NCI-H1436 (cell line): ENCODE data around the gene CPEB3.
"Not testable (repeated sequence)": the region's sequence is repeated elsewhere in the genome, so short reads cannot be mapped to it uniquely, and the experiment has no call there.

Source experiments
- DNase-seq: peaks from one replicate; lab custom pipeline; 2025; lab: John Stamatoyannopoulos, UW

CPEB3 gene

DNA sequence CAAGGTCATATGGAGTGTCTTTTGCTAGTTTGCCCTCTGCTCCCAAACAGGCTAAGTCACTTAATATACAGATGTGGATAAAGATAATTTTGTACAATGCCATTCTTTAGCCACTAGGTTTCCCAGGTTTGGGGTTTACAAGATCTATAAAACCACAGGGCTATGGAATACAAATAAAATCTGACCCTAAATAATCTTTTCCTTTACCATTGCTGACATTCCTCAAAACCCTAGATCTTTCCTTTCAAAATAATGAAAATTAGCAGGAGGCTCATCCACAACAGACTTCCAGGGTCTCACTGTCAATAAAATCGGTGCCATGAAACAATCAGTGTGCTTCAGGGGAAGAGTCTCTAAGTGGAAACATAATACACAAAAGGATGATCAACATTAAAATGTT lies 148.4 kb downstream of the CPEB3 start:
- no peak for DNase-seq

DNA sequence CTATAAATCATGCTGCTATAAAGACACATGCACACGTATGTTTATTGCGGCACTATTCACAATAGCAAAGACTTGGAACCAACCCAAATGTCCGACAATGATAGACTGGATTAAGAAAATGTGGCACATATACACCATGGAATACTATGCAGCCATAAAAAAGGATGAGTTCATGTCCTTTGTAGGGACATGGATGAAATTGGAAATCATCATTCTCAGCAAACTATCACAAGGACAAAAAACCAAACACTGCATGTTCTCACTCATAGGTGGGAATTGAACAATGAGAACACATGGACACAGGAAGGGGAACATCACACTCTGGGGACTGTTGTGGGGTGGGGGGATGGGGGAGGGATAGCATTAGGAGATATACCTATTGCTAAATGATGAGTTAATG lies 149.7 kb downstream of the CPEB3 start:
- DNase-seq = not testable (repeated sequence)

DNA sequence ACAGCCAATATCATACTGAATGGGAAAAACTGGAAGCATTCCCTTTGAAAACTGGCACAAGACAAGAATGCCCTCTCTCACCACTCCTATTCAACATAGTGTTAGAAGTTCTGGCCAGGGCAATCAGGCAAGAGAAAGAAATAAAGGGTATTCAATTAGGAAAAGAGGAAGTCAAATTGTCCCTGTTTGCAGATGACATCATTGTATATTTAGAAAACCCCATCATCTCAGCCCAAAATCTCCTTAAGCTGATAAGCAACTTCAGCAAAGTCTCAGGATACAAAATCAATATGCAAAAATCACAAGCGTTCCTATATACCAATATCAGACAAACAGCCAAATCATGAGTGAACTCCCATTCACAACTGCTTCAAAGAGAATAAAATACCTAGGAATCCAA lies 156.8 kb downstream of the CPEB3 start:
- not testable (repeated sequence) for DNase-seq

DNA sequence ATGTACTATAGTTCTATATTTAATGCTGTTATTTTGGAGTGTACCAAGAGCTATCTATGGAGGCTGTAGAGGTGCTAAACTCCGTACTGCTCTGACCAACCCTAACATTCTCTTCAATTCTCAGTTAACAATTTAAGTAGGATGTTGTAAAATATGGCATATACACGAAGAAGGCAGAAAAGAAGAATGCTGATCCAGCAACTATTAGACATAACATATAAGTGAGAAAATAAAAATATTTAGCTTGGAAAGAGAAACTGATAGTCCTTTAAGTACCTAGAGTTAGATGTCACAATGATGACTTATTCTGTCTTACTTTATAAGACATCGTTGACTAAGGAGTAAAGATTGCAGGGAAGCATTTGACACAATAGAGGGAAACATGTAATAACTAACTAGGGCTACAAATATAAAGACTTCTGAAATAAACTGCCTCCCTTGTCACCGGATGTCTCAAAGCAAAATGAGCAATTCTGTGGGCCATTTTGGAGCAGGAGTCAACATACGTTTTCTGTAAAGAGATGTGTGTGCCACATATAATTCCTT lies 159.5 kb downstream of the CPEB3 start:
- no peak for DNase-seq

DNA sequence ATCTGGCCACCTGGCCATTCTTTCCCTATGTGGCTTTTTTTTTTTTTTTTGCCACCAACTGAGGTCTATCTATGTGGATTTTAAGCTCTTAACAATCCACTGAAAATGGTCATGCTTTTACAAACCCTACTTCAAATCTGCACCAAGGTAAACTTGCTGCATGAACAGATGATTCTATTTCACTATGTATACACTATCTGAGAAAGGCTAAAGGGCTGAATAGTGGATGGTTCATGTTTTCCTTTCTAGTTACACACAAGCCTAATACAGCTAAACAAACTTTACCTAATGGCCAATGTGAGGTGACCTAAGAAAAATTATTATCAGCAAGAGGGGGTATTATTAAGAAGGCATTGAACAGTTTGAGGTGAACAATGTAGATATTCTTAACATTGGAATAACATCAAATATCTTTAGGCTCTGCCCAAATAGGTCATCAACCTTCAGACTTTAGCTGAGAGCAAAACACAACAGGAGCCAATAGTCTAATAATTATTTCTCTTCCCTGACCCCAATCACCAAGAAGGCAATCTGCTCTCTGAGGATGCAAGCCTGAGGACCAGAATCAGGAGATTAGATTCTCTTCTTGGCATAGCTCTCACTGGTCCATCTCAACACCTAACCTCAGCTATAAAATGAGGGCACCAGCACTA lies 160.1 kb downstream of the CPEB3 start:
- DNase-seq = no peak

DNA sequence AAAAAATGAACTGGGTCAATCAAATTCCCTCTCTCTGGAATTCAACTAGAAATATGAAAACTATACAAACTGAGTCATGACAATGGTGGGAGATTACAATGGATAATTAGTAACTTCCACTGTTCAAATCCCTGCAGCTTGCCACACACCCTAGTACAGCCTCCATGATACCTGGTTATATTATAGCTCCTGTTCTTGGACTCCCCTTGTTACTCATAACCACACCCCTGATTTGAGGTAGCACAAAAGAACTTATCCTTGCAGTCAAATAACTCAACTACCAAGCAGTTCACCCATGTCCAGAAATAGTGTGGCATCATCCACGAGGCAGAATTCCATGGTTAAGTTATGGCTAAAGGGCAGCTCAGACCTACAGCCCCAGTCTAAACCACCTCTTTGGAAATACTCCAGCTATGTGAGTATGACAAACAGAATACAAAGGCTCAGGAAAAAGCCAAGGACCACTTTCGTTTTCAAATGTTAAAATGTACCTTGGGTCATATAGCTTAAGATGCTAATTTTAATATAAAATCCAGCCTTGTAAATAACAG lies 164.7 kb downstream of the CPEB3 start:
- DNase-seq = no peak

DNA sequence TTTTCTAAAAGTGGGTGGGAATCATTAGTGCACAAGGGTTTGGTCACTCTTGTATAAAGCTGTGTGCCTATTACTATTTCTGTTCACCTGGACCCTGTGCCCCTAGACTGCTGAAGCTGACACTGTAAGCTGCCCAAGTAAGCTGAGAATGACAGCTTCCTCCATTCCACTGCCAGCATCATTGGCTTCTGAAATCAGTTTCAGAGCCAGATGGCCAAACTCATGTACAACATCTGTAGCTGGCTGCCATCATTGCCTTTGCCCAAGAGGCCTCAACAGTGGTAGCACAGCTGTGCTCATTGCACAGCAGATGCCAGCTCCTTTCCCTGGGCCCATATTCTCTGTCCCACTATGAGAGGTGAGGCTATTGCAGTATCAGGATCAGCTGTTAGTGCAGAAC lies 165.7 kb downstream of the CPEB3 start:
- DNase-seq = no peak

DNA sequence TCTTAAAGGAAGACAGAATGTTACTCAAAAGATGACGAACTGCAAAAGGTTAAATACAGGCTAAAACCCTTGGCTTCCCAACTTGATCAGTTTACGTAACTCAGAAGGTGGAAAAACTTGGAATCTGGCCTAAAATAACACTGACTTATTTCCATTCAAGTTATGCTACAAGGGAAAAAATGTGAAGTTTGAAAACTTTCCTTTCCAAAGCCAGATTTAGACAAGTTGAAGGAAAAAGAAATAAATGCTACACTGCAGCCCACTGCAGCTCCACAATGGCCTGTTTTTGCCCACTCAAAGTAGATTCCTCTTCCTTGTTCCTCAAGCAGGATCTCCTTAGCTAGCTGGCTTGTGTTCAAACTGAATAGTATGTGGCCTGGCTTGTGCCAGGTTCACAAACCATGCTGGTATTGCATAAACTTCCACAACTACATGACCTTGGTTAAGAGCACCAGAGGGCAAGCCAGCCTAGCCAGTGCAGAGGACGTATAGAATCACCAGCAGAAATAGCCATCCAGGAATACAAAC lies 166.2 kb downstream of the CPEB3 start:
- no peak for DNase-seq

DNA sequence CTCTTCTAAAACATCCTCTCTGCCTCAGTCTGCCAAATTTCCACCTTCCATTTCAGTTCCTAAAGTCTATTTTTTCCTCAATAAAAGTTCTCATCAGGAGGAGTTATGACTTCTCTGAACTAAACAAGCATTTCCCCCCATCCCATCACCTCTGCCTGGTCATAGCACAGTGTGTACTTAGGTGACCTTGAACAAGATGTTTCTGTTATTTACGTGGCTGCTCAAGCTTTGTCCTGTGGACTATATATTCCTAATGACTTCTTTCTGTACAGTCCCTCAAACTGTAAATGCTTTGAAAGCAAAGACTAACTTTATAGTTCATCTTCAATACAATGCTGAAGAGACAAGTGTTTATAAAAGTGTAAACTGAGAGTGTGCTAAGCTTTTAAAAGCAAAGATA lies 166.9 kb downstream of the CPEB3 start:
- DNase-seq = no peak

DNA sequence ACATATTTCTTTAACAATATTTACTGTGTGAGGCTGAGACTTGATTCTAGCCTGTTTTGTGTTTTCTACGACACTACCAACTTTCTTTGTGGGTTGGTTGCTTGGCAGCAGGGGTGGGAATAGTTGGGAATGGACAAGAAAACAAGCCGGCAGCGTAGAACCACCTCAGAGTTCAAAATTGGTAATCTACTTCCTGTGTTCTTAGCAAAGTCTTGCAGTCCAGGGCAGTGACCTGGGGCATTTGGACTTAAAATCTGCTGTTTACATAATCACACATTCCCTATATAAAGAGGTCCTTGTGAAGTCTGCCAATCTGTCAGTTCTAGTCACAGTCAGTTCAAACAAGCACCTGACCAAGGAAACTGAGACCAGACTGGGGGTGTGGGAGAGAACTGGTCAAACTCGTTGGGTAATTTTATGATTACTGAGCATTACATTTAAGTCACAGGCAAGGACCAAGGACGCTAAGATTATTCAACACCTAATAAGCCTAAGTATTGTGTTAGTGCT lies 167.9 kb downstream of the CPEB3 start:
- no peak for DNase-seq

DNA sequence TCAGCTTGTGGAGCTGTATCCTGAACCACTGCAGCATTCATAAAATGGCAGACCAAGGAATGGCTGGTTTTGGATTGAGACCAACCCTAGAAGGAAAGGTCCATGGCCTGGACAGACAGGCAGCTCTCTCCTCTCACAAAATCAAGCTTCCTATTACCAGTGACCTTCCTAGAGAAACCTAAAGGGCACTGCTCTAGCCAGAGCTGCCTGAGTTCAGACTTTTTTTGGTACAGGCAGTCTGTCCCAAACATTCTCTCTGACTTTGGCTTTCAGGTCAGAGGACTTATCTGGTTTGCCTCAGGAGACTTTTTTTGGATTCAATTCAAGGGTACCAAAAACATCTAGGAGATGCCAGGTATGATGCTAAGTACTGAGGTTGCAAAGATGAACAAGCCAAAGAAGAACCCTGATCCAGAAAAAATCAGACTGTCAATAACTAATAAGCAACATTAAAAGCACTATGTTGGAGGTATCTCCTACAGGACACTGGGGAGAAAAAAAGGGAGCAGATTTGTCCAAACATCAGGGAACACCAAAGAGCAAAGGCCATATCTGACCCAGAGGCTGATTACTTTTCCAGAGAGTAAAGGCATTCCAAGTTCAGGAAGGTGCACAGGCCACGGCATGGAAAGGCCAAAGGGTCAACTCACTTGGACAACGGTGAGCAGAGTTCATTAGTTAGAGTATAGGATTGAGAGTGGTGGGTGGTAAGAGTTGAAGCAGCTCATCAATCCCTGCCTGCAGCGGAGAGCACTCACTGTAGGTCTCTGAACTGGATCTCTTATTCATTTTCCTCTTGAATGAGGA lies 169.0 kb downstream of the CPEB3 start:
- no peak for DNase-seq

DNA sequence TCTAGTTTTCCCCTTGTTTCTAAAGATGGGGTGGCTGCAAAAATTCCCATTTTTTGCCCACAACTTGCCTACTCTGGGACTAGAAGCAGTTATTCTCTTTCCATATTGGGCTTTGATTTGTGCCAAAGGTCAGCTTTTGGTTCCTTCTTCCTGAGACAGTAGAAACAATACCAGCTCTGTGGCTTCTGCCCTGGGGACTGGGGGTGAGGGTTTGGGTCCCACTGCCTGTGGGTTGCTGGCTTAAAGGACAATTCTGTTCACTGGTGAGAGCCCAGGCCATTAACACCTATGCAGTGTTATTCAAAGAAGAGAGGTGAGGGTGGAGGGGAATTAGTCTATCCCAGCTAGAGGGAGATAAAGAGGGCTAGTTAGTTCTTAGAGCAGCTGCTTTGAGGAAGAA lies 171.5 kb downstream of the CPEB3 start:
- DNase-seq = no peak

DNA sequence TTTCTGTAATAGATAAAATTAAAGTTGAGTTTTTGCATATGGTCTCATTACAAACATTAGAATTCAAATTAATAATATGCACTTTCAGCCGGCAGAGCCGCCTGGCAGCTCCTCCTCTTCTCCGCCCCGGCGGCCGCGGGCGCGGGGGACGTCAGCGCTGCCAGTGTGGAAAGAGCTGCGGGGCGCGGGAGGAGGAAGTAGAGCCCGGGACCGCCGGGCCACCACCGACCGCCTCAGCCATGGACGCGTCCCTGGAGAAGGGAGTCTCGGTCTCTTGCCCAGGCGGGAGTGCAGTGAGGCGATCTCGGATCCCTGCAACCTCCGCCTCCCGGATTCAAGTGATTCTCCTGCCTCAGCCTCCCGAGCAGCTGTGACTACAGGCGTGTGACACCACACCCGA lies 176.0 kb downstream of the CPEB3 start:
- not testable (repeated sequence) for DNase-seq

DNA sequence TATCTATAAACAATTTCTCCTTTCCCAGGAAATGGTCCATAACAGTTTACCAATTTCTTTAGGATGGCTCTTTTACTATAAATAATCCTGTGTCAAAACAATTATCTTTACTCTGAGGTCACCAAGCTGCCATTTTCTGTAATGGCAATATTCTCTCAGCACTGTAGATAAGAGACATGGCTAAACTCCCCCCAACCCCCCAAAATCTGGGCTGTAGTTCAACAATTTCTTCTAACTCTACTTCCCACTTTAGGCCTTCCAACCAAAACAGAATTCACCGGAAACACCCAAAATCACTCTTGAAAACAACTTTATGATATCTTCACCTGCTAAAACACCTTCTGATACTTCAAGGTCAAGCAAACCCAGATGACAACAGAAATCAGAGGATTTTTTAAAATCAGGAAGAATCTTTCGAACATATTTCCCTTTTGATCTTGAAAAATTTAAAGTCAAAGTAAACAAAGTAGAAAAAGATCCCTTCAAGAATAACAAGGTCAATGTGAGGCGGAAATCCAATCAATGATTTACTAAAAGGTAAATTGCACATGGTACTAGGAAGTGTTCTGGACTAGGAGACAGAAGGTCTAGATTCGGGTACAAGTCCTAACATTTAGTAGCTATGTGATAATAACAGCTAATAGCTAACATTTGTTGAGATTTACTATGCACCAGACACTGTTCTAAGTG lies 176.8 kb downstream of the CPEB3 start:
- no peak for DNase-seq

DNA sequence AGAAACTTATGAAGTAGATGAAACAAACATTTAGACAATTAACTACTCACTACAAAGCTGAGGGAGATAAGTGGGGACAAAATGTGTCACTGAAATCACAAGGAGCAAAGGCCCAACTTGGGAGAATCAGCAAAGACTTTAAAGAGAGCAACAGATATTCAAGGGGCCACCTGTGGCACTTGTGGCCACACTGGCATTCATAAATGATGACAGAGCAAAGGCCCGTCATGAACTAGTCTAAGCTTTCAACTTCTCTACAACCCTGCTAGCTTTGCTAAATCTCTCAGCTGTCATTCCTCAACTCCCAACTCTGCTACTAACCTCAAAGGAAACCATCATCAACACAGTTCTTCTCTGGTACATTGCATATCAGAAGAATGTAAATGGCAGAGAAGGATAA lies 178.4 kb downstream of the CPEB3 start:
- DNase-seq = no peak

DNA sequence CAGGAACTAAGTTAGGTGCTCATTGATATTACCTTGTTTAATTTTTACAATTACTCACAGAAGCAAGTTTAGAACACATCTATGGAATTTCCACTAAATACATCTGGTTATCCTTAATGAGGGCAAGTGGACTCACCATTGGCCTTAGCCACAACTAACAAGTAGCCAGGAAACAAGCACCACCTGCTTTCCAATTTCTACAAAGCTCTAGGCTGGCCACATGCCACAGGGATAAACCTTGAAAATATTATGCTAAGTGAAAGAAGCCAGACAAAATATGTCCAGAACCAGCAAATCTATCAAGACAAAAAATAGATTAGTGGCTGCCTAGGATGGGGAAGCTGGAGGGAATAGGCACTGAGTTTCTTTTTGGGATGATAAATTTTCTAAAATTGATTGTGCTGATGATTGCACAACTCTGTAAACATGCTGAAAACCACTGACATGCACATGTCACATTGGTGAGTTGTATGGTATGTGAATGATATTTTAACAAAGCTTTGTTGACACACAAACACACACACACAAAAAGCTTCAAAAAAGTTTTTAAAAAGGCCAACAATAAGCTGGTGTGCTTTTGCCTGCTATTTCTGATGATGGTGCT lies 179.4 kb downstream of the CPEB3 start:
- no peak for DNase-seq

DNA sequence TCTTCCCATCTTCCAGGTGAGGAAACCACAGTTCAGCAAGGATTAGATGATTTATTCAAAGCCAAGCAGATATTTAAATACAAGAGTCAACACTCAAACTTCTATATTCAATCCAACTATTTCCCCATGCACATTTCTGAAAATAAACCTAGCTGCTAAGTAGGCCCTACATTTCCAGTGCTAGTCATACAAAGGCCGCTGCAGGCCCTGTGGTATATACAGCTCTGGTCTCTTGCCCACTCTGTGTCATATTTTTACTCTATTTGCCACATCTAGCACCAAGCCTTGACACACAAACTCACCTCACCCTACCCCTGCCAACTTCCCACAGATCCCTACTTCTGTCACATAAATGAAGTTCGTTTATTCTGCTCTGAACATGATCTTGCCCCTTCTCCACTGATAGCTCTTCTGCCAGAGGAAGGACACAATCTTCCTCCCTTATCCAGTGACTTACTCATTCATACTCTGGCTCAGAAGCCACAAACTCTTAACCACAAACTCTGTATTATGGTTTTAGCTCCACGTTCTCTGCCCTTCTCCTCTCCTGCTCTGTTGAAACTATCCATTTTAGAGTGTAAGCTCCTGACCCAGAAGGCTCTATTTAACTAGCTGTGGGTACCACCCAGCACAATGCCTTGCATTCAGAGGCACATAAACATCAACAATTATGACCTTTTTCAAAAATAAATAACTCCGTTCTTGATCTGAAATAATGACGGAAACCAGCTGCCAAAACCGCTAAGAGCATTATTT lies 180.7 kb downstream of the CPEB3 start:
- DNase-seq = peak; percentile 76

DNA sequence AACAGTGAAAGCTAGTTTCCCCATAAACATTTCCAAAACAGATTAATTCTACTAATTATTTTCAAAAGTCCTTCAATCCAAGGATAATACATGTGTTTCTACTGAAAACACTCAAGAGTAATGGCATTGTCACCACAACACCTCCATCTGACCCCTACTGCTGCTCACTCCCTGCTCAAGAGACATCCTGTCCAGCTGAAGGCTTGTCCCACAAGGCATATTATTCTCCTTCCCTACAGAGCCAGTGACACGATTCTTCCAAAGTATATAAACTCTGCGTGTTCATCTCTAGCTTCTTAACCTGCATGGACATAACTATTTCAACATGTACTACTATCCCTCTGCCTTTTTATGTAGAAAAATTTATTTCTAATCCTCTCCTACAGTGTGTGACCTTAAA lies 182.1 kb downstream of the CPEB3 start:
- no peak for DNase-seq

DNA sequence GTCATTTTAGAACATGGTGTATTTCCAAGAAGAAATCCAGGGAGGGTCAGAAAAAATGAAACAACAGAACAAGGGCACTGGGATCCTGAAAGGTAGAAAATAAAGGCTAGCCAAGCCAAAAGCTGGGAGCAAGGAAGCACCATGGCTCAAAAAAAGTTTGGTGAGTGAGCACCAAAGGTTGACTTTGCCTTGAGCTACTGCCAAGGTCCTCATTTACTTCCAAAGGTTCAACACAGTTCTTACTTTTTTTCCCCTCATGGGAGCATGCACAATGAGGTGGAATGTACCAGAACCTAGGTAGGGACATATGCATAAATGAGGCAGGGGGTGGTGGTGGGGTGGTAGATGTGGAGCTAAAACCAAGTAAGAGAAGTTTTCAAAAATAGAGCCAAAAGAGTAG lies 182.8 kb downstream of the CPEB3 start:
- DNase-seq = no peak

DNA sequence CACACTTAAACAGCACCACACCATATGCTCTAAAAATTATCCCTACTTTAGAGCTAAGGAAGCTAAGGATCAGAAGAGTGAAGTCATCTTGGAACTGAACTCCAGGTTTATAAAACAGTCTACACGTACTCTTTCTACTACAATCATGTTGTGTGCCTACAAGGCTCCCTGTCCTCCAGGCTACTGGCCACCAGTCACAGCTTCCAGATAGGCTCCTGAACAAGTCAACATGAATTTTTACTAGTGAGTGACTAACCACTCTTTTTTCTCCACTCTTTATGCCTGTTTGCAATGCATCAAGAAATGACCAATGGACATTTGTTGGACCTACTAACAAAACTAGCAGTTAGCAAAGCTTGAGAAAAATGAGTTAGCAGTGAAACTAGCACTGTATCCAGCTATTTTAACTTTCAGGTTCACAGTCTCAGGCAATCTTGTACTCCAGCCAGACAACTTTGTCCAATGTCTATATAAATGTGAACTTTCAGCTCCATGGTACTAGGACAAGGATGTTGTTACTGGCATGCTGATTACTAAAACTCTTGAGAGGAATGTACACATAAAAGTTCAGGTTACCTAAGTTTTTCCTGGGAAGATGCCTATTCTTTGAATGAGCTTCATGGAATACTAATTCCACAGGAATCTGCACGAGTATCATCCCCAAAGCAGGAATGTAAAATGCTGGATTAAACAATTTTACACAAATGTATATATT lies 187.3 kb downstream of the CPEB3 start:
- DNase-seq = no peak
